HG02981 (cell line): ENCODE measurements around the gene CH25H.
"Not testable (repeated sequence)": the region's sequence is repeated elsewhere in the genome, so short reads cannot be mapped to it uniquely, and the experiment has no call there.

Source experiments
- ATAC-seq: cut with Tn5 transposase; IDR thresholded peaks from one replicate; pipeline ENCODE4 v1.9.1; 2021; ENCODE audit warnings: mild to moderate bottlenecking, moderate library complexity; ENCODE audit not compliant: unreplicated experiment

The CH25H gene

GRCh38 chr10:89207181-89207800 lies at the start of gene CH25H:
Gene CH25H, minus strand, starts transcription at chr10:89207317. Its CDS starts 25 bp downstream, at chr10:89207292.
- ATAC-seq: no peak

GRCh38 chr10:89256340-89256739 lies 49.2 kb upstream of the CH25H start:
- ATAC-seq: no peak

- no peak for ATAC-seq
These were observed 48.7 kb upstream of the CH25H start for GRCh38 chr10:89255793-89256192.

- ATAC-seq: not testable (repeated sequence)
These were observed 48.0 kb upstream of the CH25H start for GRCh38 chr10:89255091-89255579.

- ATAC-seq: no peak
These were observed 45.1 kb upstream of the CH25H start for GRCh38 chr10:89252225-89252585.

GRCh38 chr10:89251409-89252224 lies 44.5 kb upstream of the CH25H start, which contains the start of gene LIPA:
Gene LIPA, minus strand, starts transcription at chr10:89251775. Its CDS starts 4,127 bp downstream, at chr10:89247648.
- ATAC-seq: peak; percentile 97

GRCh38 chr10:89250865-89251408 lies 43.8 kb upstream of the CH25H start:
- no peak for ATAC-seq

GRCh38 chr10:89248990-89249389 lies 41.9 kb upstream of the CH25H start:
- ATAC-seq: no peak

GRCh38 chr10:89247623-89248022 lies 40.5 kb upstream of the CH25H start:
- not testable (repeated sequence) for ATAC-seq

- peak; percentile 50 for ATAC-seq
These were observed 38.7 kb upstream of the CH25H start for GRCh38 chr10:89245802-89246201.

- ATAC-seq: no peak
These were observed 35.9 kb upstream of the CH25H start for GRCh38 chr10:89242840-89243568.

- ATAC-seq: no peak
These were observed 35.2 kb upstream of the CH25H start for GRCh38 chr10:89242345-89242684.

GRCh38 chr10:89241486-89242344 lies 34.6 kb upstream of the CH25H start:
- no peak for ATAC-seq

- no peak for ATAC-seq
These were observed 33.9 kb upstream of the CH25H start for GRCh38 chr10:89241026-89241425.

GRCh38 chr10:89240519-89240918 lies 33.4 kb upstream of the CH25H start:
- no peak for ATAC-seq

GRCh38 chr10:89238956-89239644 lies 32.0 kb upstream of the CH25H start:
- no peak for ATAC-seq

- no peak for ATAC-seq
These were observed 30.7 kb upstream of the CH25H start for GRCh38 chr10:89237849-89238248.

GRCh38 chr10:89236226-89236797 lies 29.2 kb upstream of the CH25H start:
- ATAC-seq: no peak

GRCh38 chr10:89235073-89235798 lies 28.1 kb upstream of the CH25H start:
- ATAC-seq: no peak
